OCI-LY7 (cell line): Measurements from ENCODE around the gene IQCE. TPM values are rescaled to one million over a fixed set of nuclear protein-coding genes. Genes with fewer than 3 reads are reported as not detected.

Experiments used
- BruUV-seq: library from RNA; stranded (reverse); fragments of 400-500 nt; replicated peaks from 2 replicates; lab custom pipeline; 2021; lab: Mats Ljungman, UMichigan
- CTCF ChIA-PET: fragments of 300-600 bp; sonication (Branson Sonifier 250); formaldehyde crosslinking; loops from one replicate; lab custom pipeline; 2022; ENCODE audit warnings: antibody characterized with exemption; ENCODE audit not compliant: unreplicated experiment; lab: Charles Lee
- POLR2A ChIA-PET: fragments of 300-600 bp; sonication (Branson Sonifier 250); formaldehyde crosslinking; loops from one replicate; lab custom pipeline; 2022; ENCODE audit warnings: antibody characterized with exemption; lab: Charles Lee
- DNase-seq: peaks from one replicate; pipeline ENCODE4 v3.0.0-alpha.2; 2015; ENCODE audit warnings: low spot score
- H2AFZ ChIP-seq: fragments of 200-600 bp; sonication (generic), shearing (Covaris generic); 2 replicates; pipeline ENCODE4 v1.6.1; 2014; ENCODE audit warnings: mild to moderate bottlenecking, antibody characterized with exemption, low read length, moderate library complexity
- H3K27ac ChIP-seq: fragments of 200-600 bp; sonication (generic); 2 replicates; pipeline ENCODE4 v1.5.1; 2014; ENCODE audit warnings: mixed run types, low read depth, mild to moderate bottlenecking, moderate library complexity, low read length, inconsistent platforms; ENCODE audit not compliant: poor library complexity, severe bottlenecking
- H3K36me3 ChIP-seq: fragments of 200-600 bp; sonication (generic); 2 replicates; pipeline ENCODE4 v1.6.1; 2014; ENCODE audit warnings: mild to moderate bottlenecking, antibody characterized with exemption, low read length, moderate library complexity, mixed read lengths; ENCODE audit not compliant: insufficient read depth
- H3K4me1 ChIP-seq: fragments of 200-600 bp; sonication (generic); 2 replicates; pipeline ENCODE4 v1.5.1; 2014; ENCODE audit warnings: mild to moderate bottlenecking, low read length; ENCODE audit not compliant: insufficient read depth, poor library complexity, severe bottlenecking
- H3K4me2 ChIP-seq: fragments of 200-600 bp; sonication (generic); 2 replicates; pipeline ENCODE4 v1.6.1; 2014; ENCODE audit warnings: mild to moderate bottlenecking, low read length
- H3K4me3 ChIP-seq: fragments of 200-600 bp; sonication (generic); 2 replicates; pipeline ENCODE4 v1.5.1; 2014; ENCODE audit warnings: mild to moderate bottlenecking, low read depth, low read length; ENCODE audit not compliant: poor library complexity, severe bottlenecking
- H3K79me2 ChIP-seq: fragments of 200-600 bp; sonication (generic); 2 replicates; pipeline ENCODE4 v1.6.1; 2016; ENCODE audit warnings: low read depth, mild to moderate bottlenecking, low read length, moderate library complexity, mixed read lengths; ENCODE audit not compliant: insufficient read depth
- H3K9me2 ChIP-seq: fragments of 200-600 bp; sonication (generic); 2 replicates; pipeline ENCODE4 v1.6.1; 2016; ENCODE audit warnings: mild to moderate bottlenecking, low read length, mixed read lengths; ENCODE audit not compliant: insufficient read depth
- H3K9me3 ChIP-seq: fragments of 200-600 bp; sonication (generic); 2 replicates; pipeline ENCODE4 v1.6.1; 2014; ENCODE audit warnings: mild to moderate bottlenecking, mixed run types, low read length, mixed read lengths
- H4K20me1 ChIP-seq: fragments of 200-600 bp; sonication (generic); 2 replicates; pipeline ENCODE4 v1.6.1; 2014; ENCODE audit warnings: mild to moderate bottlenecking, antibody characterized with exemption, low read length, moderate library complexity, mixed read lengths; ENCODE audit not compliant: insufficient read depth
- EZH2phosphoT487 ChIP-seq: fragments of 200-600 bp; sonication (generic); IDR thresholded peaks from 2 replicates; pipeline ENCODE4 v1.6.1; 2018; ENCODE audit warnings: low read depth, borderline replicate concordance, mild to moderate bottlenecking, mixed run types, antibody characterized with exemption, low read length, moderate library complexity, mixed read lengths
- intact Hi-C: fragments of 100-400 bp; cut with micrococcal nuclease; formaldehyde crosslinking; loops from one replicate; pipeline ENCODE4 v1.10.0; 2022; ENCODE audit not compliant: unreplicated experiment
- total RNA-seq, 2 experiments: library from RNA; depleted of rRNA in 1 of 2; stranded (reverse); fragments of >200 nt in 1 of 2; shearing (Covaris generic) in 1 of 2; gene quantifications; 2 replicates each; pipeline ENCODE4 v1.2.3, GENCODE V29; 2014 to 2022
- TF ChIP-seq, protein P1 (sequence below): fragments of 200-600 bp; sonication (generic); conservative IDR thresholded peaks from 2 replicates; pipeline ENCODE4 v1.5.1; 2014; ENCODE audit warnings: mild to moderate bottlenecking, antibody characterized with exemption, low read length, moderate library complexity, mixed read lengths

Gene IQCE
- total RNA-seq, 2 experiments from 2014 or later: 6.2 to 6.6 TPM

DNA sequence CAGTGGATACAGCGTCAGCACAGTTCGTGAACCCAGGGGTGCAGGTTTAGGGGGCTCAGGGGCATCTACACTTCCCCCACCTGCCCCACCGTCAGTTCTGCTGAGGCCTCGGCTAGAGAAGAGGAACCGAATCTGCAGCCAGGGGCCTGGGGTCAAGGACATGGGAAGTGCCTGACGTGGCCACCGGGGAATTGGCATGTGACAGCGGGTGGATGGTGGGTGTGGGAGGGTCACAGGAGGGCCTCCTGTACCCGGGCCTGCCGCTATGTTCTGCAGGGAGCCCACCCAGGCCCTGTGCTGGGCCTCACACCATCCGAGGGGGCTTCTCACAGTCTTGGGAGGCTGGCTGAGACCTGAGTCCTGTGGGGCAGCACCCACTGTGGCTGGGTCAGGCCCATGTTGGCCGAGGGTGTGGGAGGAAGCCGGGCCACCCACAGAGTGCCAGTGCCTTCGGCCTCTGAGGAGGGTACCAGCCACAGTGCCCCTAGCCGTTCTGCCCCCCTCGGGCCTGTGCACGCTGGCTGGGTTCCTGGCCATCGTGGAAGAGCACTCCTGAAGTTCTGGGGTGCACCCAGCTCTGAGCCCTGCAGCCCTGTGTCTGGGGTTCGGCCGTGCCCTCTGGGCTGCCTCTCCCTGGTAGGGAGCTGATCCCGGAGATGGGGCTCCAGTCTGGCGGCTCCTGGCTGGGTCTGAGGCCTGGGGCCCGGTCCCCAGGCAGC lies 78.9 kb downstream of the IQCE start:
- BruUV-seq: no TSS peak
- Histone ChIP-seq H3K9me2 (no peaks in the 10 kb centered on the region), H3K27ac (no peak overlapping the region), H3K4me3 (no peak overlapping the region), H3K9me3 (no peaks in the 10 kb centered on the region), H3K36me3 (no peaks in the 10 kb centered on the region), H3K79me2 (no peaks in the 10 kb centered on the region), H3K4me1 (peaks cover 50% of the 10 kb centered on the region), H3K4me2 (peak overlapping the region; percentile 52), H4K20me1 (no peaks in the 10 kb centered on the region), H2AFZ (no peak overlapping the region)
- DNase-seq: peak; percentile 71
- ChIA-PET POLR2A (no interaction called here), CTCF (no interaction called here)
- intact Hi-C loops: no loop called here
- TF ChIP-seq EZH2phosphoT487: no peak
- TF ChIP-seq, protein P1, sequence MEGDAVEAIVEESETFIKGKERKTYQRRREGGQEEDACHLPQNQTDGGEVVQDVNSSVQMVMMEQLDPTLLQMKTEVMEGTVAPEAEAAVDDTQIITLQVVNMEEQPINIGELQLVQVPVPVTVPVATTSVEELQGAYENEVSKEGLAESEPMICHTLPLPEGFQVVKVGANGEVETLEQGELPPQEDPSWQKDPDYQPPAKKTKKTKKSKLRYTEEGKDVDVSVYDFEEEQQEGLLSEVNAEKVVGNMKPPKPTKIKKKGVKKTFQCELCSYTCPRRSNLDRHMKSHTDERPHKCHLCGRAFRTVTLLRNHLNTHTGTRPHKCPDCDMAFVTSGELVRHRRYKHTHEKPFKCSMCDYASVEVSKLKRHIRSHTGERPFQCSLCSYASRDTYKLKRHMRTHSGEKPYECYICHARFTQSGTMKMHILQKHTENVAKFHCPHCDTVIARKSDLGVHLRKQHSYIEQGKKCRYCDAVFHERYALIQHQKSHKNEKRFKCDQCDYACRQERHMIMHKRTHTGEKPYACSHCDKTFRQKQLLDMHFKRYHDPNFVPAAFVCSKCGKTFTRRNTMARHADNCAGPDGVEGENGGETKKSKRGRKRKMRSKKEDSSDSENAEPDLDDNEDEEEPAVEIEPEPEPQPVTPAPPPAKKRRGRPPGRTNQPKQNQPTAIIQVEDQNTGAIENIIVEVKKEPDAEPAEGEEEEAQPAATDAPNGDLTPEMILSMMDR: no peak

DNA sequence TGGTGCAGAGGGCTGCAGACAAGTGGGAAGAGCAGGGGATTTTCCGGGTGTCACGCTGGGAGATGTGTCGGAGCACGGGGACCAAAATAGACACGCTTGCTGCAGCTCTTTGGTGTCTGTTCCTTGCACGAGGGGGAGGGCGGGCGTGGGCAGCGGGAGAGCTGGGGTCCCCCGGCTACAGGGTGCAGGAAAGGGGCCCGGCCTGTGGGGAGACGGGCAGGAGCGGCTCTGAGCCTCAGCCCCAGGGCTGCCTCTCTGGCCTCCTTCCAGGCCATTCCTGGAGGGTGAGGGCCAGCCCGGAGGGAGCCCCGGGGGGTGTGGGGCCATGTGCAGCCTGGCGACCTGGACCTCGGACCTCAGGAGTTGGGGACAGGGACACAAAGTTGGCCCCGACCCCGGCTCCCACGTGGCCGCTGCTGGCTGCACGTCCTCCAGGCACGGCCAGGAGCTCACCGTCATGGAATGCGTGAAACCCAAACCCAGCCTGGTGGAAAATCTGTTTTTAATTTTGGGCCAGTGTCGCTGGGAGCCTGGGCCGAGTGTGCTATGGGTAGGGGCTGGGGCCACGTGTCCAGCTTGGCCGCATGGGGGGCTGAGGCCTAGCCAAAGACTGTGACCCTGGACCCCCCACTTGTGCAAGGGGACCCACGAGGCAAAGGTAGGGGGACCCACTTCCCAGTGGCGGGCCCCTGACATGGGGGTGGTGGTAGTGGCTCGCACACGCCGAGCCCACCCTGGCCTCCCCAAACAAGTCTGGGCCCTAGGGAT lies 79.6 kb downstream of the IQCE start:
- H3K27ac ChIP-seq: no peak overlapping the region
- intact Hi-C loops: no loop called here
- CTCF ChIA-PET: no interaction called here

More for the DNA sequence above, 79.6 kb downstream of the IQCE start:
- H3K4me2 ChIP-seq: no peak overlapping the region
- TF ChIP-seq, protein P1: no peak
- TF ChIP-seq EZH2phosphoT487: no peak
- no TSS peak for BruUV-seq
- no peak overlapping the region for H2AFZ ChIP-seq
- H3K4me3 ChIP-seq: no peak overlapping the region
- no peak for DNase-seq
- no peaks in the 10 kb centered on the region for H3K79me2 ChIP-seq
- no peaks in the 10 kb centered on the region for H3K9me2 ChIP-seq
- no peaks in the 10 kb centered on the region for H4K20me1 ChIP-seq
- H3K9me3 ChIP-seq: no peaks in the 10 kb centered on the region
- peaks cover 45% of the 10 kb centered on the region for H3K4me1 ChIP-seq
- POLR2A ChIA-PET: no interaction called here
- no peaks in the 10 kb centered on the region for H3K36me3 ChIP-seq
